CD4-positive, alpha-beta T cell treated with Interleukin-12 subunit alpha and Interleukin-12 subunit beta, for 1 hour (primary cell): ENCODE results near the gene KCNAB1.

Experiments
- DNase-seq: peaks from one replicate; pipeline ENCODE4 v3.0.0-alpha.2; 2020

KCNAB1 gene

DNA sequence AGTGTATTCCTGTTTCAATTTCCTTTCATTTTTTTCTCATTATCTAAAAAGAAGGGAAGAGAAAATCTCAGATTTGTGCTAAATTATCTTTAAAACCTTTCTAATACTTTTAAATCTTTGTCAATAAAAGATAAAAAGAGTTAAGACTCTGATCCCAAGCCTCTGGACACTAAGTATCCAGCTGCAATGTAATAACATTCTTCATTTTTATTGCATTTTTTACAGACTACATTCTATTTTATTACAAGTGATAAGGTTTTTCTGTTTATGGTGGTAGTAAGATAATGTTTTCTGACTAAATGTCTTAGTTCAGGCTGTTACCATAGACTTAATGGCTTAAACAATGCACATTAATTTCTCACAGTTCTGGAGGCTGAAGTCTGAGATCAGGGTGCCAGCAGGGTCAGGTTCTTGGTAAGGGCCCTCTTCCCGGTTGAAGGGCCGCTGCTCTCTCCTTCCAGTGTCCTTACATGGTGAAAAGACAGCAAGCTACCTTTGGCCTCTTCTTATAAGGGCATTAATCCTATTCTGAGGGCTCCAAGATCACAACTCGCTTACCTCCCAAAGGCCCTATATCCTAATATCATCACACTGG is 19.7 kb downstream of the KCNAB1 start:
- no peak for DNase-seq

DNA sequence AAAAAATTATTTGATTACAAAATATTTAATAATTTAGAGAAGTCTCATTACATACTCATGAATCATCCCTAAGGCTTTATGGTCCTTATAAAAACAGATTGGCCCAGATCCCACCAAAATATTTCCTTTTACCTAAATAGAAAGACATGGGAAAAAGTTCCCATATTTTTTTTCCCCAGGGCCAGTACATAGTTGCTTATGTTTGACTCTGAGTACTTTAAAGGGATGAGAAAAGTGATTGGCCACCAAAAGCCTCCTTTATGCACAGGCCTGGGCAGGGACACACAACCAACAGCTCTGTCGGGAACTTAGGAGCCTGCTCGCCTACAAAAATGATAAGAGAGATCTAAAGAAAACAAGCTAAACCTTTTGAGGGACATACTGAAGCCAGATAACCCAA is 22.3 kb downstream of the KCNAB1 start:
- no peak for DNase-seq

DNA sequence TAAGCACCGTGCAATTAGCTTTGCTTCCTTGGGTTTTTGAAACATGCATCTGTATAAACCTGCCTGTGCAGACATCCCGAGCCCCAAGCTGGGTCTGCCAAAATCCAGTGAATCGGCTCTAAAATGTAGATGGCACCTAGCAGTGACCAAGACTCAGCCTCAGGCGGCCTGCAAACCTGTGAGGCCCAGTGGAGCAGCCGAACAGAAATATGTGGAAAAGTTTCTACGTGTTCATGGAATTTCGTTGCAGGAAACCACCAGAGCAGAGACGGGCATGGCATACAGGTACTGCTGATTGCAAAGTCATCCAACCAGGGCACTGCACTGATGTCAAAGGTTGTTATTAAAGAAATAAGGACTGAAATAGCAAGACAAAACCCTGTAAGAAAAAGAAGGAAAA is 22.8 kb downstream of the KCNAB1 start:
- no peak for DNase-seq

DNA sequence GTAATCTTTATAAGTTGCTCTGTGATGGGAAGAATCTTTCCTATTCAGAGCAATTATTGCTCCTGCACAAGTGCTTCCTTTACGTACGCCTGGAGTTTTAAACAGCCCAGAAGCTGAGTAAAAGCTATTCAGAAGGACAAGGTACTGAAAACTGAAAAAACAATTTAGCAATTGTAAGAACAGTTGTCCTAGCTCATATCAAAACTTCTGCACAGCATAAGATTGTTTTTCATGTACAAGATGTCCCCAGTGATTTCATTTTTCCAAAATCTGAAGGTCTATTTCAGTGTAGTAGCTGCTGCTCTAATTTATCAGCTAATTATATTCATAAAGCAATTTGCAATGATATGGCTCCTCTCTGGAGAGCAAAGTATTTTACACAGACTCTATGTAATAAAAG is 23.7 kb downstream of the KCNAB1 start:
- no peak for DNase-seq

DNA sequence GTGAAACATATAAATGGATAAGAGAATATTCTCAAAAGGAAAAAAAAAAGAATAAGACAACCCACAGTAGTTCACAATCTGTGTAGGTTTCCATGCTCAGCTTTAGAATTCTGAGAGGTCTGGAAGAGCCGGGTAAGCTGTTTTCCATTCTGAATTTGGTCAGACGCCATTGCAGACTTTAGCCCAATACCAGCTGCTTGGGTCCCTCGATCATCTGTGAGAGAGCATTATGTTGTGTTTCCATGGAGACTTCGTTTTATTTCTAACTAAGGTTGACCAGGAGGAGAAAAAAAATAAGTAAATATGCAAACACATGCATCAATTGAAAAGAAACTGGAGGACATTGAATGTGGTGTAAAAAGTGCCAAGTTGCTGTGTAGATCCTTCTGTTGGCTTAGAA is 25.5 kb downstream of the KCNAB1 start:
- DNase-seq: no peak

DNA sequence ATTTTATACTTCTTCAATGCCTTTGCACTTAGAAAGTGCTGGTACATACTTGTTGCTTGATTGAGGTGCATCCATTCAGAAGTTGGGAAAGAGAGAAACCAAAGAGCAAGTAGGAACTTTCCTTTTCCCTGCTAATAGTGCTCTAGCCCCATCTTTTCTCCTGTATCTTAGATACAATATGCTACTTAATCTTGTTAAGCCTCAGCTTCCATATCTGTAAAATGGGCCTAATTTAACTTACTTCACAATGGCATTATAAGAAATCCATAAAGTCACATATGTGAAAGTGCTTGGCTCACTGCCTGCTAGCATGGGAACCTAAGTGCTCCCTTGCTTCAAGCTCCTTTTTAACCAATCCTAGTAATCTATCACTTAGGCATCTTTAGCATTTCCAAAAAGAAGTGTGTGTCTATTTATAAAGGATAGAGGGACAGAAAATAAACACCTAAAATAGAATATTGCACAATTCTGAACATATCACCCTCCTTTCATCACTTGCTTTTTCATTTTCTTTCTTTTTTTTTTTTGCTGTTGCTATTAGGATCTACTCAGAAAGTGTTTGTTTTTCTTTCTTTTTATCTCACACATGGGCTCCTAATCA is 28.1 kb downstream of the KCNAB1 start:
- DNase-seq: no peak

DNA sequence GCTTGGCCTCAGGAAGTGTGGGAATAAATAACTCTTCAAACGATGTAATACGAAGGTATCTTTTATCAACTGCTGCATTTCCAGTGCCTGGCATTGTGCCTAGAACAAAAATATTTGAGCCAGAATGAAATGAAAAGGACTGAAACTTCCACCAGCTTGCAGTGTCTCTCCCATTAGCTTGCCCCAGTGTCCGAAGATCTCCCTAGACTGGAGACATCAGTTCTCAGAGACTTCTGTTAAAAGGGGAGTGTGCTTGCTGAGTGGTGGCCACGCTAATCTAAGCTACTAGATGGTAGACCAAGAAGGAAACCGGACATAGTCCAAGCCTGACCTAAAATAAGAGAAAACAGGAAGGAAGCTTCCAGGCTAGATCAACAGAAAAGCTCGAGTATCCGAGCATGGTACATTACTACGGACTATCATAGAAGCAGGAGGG is 28.6 kb downstream of the KCNAB1 start:
- no peak for DNase-seq

DNA sequence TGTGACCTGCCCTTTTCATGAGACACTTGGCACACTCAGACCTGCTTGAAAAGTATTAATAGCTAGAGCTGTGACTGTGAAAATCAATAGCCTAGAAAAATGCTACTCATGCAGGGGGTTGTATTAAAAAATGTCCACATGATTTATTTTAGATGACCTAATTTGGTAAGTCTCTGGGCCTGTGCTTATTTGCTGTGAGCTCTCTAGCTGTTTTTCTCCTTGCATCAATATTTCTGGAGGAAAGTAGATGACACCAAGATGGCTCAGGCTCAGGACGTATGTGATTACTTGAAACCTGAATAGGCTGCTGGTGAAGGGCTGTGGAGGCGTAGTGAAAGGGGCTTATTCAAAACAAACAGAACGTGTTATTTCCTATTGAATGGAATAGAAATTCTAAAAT is 29.5 kb downstream of the KCNAB1 start:
- no peak for DNase-seq

DNA sequence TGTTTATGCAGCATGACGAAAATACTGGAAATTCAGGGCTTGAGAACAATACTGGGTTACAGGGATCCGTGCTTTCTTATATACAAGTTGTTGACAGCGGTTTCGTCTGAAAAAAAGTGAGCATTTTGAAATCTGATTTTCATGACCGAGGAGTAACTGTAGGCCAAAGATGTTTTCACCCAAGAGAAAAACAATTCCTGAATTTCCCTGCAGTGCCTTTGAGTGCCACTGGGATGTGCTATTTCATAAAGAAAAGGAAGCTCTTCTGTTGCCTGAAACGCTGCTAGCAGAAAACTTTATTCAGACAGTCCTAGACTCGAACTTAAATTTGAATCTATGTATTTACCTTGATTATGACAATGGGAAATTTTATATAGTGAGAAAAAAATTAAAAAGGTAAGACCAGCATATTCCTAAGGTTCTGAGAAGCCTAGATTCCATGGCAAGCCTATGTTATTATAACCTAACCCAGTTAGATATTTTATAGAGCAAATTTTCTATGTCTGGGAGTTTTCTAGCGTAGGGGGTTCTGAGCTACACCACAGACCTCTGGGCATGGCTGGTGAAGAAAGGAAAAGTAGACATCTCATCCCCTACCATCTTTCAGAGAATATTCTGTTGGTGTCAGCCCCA is 30.2 kb downstream of the KCNAB1 start:
- peak; percentile 57 for DNase-seq

DNA sequence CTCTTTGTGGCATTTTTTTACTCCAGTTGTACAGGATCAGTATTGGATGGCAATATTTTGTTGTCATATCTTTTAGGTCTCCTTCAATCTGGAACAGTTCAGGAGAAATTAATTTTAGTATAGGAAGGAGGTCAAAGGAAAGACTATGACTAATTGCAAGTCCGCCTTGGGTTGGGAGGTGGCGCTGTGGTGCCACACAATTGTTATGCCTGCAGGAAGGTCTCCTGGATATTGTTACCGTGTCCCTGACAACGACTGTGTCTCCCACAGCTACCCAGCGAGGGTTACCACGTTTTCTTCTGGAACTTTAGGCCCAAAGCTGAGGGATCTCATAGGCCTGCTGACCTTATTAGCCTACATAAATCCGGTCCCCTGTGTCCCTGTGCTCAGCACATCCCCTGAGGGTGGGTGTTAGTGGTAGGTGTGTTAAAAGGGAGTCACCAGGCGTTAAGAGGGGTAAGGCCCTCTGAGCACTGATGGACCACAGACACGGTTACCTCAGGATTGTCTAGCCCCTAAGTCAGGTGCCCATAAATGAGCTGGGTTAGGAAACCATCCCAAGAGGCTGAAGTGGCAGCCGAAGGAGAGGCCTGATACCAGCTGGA is 31.5 kb downstream of the KCNAB1 start:
- DNase-seq: peak; percentile 54

DNA sequence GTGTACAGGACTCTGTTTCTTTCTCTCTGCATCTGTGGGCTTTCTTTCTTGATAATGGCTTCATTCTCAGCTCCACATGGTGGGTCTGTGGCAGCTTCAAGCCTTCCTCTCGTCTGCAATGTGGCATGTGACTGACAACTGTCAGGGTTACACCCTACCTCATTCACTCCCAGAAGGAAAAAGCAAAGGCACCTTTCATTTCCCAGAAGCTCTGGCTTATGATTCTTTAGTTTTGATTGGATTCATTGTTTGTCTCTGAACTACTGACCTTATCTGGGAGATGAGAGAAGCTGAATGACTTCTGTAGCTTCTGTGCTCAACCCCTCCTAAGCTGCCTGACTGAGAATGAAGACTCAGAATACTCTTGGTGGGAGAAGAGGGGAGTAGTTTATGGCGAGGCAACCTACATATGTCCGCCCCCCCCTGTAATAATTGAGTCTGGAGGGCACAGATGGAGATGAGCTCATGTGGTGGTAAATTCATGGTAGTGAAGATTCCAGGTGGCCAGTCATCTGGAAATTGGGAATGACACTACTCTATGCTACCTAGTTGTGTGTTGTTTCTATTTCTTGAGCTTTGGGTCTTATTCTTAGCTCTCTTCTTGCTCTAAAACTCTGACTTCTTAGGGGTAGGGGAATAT is 38.4 kb downstream of the KCNAB1 start:
- DNase-seq: no peak

DNA sequence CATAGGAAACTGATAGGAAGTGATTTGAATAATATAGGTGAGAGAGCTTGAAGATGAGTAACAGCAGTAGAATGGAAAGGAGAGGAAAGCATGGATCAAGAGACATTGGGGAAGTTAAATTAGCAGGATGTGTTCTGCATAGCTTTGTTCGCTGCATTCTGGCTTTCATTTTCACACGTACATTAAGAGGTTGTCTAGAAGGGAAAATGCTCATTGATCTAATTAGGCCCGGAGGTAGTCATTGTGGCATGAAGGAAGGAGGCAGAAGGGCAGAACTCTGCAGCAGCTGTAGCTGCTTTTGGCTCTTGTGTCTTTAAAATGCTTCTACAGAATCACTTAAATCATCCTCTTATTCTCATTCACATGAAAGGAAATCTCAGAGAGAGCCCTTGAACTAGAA is 40.3 kb downstream of the KCNAB1 start:
- peak; percentile 21 for DNase-seq

DNA sequence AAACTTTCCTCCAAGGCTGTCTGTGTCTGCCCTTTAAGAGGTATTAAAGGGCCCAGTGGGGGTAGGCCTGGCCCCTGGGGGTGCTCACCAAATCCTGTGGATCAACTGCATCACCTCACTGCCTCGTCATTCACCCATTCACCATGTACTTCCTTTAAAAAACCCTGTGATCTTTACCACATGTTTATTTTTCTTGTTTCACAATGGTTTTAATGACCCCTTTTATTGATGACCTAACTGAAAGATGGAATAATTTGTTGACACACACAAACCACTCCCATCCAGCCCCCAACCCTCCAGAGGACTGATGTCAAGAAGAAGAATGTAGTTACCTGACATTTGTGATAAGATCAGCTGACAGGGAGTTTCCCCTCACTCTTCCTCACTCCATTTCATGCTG is 40.8 kb downstream of the KCNAB1 start:
- DNase-seq: peak; percentile 30

DNA sequence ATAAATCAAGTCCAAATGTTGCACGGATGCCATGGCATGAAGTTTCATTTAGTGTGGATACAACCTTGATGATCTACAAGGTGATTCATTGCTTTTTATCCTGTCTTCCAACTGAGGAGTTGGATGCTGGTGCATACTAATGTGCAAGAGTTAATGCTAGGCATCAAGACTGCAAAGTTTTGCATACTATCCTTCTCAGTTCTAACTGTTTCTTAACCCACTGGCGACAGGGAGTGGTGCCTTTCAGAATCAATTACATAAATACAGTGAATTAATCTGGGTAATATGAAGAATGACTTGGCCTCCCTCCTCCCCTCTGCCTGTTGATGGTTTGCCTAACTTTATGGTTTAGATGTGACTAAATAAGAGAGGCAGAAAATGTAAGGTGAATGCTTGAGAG is 43.5 kb downstream of the KCNAB1 start:
- no peak for DNase-seq

DNA sequence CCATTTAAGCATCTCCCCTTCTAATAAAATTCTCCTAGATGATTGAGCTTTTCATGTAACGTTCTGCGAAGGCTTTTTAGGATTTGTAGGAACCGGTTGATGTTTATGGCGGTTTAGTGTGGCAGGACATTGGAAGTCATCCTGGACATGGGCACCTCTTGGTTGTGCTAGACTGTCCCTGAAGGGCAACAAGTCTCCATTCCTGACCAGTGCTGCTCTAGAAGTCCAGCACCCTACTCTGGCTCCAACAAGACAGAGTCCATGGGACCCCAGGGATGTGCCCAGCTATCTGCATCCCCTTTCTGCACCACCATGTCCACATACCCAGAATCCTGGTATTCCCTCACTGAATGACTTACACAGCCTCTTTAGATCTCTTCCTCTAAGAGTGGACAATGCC is 46.4 kb downstream of the KCNAB1 start:
- no peak for DNase-seq

DNA sequence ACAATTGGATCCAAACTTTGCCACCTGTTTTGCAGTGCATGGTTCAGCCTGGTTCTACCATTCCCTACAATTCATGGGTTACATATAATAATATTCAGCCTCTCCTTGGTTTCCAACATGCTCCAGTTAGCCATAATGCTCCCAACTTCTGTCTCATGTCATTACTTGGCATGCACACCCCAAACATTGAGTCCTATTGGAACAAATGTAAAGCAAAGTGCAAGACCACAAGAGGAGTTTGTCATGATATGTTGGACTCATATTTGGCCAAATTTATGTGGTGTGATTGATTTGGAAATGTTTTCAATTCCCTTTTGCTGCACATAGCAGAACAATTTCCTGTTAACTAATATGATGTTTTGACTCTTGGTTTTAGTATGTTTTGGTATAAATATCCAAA is 50.2 kb downstream of the KCNAB1 start:
- no peak for DNase-seq

DNA sequence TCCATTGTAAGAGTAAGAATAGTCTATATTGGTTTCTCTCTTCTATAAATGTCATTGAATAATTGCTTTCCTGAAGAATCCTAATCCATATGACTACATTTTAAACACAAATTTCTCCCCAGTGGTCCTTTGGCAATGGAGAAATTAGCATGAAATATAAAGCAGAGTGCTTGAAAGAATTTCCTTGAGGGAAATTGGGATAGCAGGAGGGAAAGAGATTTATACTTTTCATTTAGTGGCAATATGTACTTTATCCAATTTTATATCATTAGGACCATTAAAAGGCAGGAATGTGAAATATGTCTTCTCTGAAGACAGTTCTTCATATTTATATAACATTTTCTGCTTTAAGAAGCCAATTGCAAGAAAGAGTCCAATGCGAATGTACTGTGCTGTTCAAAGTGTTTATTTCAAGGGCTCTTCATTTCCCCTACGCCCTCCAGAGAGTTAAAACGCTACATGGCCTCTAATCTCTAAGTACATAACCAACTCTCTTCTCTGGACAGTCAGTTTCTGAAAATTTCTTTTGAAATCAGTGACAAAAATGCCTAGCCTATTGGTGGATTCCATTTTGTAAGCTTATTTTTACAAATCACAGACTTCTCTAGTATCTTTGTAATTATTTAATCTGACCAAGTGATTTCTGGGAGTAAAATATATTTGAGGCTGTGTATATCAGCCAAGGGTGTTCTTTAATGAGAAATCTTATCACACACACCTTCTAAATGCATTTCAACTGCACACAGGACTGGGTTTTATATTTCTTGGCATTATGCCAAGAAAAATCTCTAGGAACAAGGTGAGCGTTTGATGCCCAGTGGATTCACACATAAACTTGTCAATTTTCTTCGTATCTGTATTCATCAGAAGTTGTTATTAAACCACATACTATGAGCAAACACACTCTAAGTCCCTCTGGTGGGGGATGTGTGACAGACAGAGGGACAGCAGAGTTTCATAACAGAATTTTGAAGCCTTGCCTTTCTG is 51.2 kb downstream of the KCNAB1 start:
- DNase-seq: no peak

DNA sequence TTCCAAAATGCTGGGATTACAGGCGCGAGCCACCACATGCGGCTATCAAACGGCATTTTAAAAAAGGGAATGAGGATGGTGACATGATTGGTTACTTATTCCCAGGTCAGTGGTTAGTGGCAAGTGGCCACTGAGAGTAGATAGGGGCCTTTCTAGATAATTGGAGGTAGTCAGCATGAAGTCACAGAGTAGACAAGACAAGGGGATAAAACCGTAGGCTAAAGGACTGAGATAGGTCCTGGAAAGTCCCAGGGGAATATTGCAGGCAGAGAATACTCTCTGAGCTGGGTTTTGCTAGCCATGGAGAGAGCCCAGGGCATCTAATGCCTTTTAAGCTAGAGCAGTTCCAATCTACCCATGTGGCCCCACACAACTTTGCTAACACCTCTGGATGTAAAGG is 52.2 kb downstream of the KCNAB1 start:
- DNase-seq: no peak

DNA sequence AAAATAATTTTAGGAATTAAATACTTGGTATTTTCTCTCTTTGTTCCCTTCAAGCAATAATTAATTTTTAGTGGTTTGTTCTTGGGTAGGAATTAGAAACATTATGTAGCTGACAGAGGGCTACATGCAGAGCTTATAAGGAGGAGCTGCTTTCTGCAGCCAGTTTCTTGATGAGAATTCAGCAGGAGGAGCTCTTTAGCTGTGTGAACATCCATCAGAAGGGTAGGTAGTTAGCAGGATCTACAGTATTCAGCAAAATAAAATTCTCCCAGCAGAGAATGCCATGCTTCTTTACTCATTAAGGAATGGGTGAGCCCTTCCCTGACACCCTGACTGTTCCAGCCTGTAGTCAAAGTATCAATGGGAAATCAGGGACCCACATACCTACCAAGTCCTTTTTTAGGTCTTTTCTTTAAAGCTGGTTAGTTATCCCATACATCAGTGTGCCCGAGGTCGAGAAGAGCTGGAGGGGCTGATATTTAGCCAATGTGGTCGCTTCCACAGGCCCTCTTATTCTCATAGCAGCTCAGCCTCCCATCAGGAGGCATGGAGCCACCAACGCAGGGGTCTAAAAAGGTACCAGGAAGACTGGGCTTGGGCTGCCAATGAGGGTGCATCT is 54.0 kb downstream of the KCNAB1 start:
- DNase-seq: no peak

DNA sequence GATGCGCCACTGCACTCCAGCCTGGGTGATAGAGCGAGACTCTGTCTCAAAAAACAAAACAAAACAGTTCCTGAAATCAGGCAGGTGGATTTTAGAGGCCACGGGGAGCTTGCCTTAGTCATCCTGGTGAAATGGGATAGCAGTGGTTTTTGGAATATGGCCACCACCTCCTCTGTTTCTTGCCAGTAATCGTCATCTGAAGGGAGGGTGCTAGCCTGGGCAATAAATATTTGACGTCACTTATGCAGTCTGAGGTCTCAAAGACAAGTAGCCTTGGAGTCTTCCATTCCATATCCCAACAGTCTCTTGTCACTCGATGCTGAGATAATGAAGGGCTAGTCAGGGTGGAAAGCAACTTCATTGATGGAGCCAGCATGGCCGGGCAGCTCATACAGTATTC is 55.2 kb downstream of the KCNAB1 start:
- DNase-seq: no peak

DNA sequence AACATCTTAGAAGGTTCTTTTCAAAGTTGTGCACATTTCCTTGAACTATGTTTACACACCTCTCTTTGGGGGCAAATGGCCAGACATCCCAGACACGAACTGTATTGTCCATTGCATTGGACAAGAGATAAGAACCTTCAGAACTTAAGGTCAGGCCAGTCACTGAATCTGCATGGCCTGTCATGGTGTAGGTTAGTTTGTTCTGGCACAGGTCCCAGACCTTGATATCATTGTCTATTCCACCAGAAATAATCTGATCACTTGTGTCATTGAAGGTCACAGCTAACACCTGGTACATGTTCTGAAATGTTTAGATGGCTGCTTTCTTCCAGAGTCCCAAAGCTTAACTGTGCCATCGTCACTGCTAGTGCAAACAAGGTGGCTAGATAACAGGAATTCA is 55.7 kb downstream of the KCNAB1 start:
- DNase-seq: no peak

DNA sequence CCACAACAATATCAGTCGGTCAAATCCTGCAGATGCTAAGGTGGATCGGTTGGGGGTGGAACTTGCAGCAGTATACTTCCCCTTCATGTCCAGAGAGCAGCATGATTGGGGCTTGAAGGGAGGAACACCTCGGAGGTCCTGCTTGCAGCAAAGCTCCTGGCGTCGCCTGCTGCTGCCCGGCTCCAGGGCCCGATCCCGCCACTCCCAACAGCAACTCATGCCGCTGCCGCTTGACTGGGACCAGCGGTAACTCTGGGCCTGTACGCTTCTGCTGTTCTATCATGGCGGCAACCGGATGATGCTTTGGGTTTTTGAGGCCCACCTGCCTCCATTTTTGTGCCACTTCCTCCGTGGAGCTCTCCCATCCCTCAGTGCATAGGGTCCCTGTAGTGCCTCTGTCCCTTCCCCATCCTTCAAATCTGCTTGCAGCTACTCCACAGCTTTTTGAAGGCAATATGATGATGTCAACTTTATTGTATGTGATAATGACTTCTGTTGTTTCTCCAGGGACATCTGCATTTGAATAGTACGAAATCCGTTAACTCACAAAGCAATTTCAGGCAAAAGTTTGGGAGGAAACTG is 56.3 kb downstream of the KCNAB1 start:
- DNase-seq: no peak
